KBM-7 (cell line): ENCODE data around the gene L2HGDH.

ENCODE experiments used
- DNase-seq: peaks from one replicate; pipeline ENCODE4 v3.0.0-alpha.2; 2015
- in situ Hi-C: fragments of 300-500 bp; cut with MboI; formaldehyde crosslinking; loops from 2 replicates; pipeline ENCODE4 v1.14.3; 2020; ENCODE audit warnings: low sequenced_read_pairs, low pct_unique_long_range_greater_than_20kb, mixed read lengths

L2HGDH gene

GRCh38 chr14:50191499-50191898, 120.5 kb downstream of the L2HGDH start:
- in situ Hi-C loops = no loop called here
- DNase-seq = peak; percentile 40
